Transverse colon (tissue), 3 donors: ENCODE data around the gene FEZF1.

Source experiments
- EP300 ChIP-seq: sonication (generic); formaldehyde crosslinking; IDR thresholded peaks from one replicate; pipeline ENCODE4 v1.6.1; 2017; ENCODE audit warnings: antibody characterized with exemption, low read depth
- POLR2A ChIP-seq: fragments of 450-650 bp; IDR thresholded peaks from one replicate; pipeline ENCODE4 v1.6.1; 2016; ENCODE audit warnings: antibody characterized with exemption, mild to moderate bottlenecking, moderate library complexity
- TF ChIP-seq, protein P1 (sequence below), 5 experiments: fragments of 200-600 bp in 3 of 5; fragments of 450-650 bp in 2 of 5; sonication (generic) in 3 of 5; IDR thresholded peaks; 1 replicate in 2 of 5; 2 replicates in 3 of 5; pipeline ENCODE4 v1.5.1; 2016 to 2017; ENCODE audit warnings: antibody characterized with exemption in 5 of 5, inconsistent platforms in 3 of 5, mild to moderate bottlenecking in 2 of 5, moderate library complexity in 1 of 5

- no peak for TF ChIP-seq POLR2A
- no peak for TF ChIP-seq EP300
- TF ChIP-seq, protein P1, sequence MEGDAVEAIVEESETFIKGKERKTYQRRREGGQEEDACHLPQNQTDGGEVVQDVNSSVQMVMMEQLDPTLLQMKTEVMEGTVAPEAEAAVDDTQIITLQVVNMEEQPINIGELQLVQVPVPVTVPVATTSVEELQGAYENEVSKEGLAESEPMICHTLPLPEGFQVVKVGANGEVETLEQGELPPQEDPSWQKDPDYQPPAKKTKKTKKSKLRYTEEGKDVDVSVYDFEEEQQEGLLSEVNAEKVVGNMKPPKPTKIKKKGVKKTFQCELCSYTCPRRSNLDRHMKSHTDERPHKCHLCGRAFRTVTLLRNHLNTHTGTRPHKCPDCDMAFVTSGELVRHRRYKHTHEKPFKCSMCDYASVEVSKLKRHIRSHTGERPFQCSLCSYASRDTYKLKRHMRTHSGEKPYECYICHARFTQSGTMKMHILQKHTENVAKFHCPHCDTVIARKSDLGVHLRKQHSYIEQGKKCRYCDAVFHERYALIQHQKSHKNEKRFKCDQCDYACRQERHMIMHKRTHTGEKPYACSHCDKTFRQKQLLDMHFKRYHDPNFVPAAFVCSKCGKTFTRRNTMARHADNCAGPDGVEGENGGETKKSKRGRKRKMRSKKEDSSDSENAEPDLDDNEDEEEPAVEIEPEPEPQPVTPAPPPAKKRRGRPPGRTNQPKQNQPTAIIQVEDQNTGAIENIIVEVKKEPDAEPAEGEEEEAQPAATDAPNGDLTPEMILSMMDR (IDR thresholded peaks at IDR 0.05) = no peak
Measured at GRCh38 chr7:122315507-122316466, 11.2 kb upstream of the FEZF1 start.
